HEK293T (cell line): Measurements from ENCODE around the gene PTCRA.
"Not testable (repeated sequence)": the region's sequence is repeated elsewhere in the genome, so short reads cannot be mapped to it uniquely, and the experiment has no call there.

Source experiments
- CTCF ChIA-PET: fragments of 350-600 bp; formaldehyde crosslinking; extraction: SDS; loops from one replicate; lab custom pipeline; 2021; ENCODE audit warnings: antibody characterized with exemption, inconsistent platforms; lab: Yijun Ruan, JAX
- POLR2A ChIA-PET: fragments of 350-600 bp; formaldehyde crosslinking; extraction: SDS; loops from one replicate; lab custom pipeline; 2020; ENCODE audit warnings: antibody characterized with exemption, inconsistent platforms; lab: Yijun Ruan, JAX
- DNase-seq: peaks from one replicate; pipeline ENCODE4 v3.0.0; 2012; ENCODE audit warnings: mixed read lengths; ENCODE audit errors: extremely low spot score
- ARNT ChIP-seq: fragments of 450-650 bp; IDR thresholded peaks from 2 replicates; pipeline ENCODE4 v1.6.1; 2017; ENCODE audit warnings: mild to moderate bottlenecking
- BHLHE40 ChIP-seq: fragments of 450-650 bp; IDR thresholded peaks from 2 replicates; pipeline ENCODE4 v1.6.1; 2016; ENCODE audit warnings: mild to moderate bottlenecking, moderate library complexity, borderline replicate concordance
- CTBP1 ChIP-seq: fragments of 450-650 bp; IDR thresholded peaks from 2 replicates; pipeline ENCODE4 v1.6.1; 2016; ENCODE audit warnings: borderline replicate concordance
- ELF4 ChIP-seq: fragments of 450-650 bp; IDR thresholded peaks from 2 replicates; pipeline ENCODE4 v1.6.1; 2017; ENCODE audit warnings: antibody characterized with exemption
- FOXA1 ChIP-seq: fragments of 450-650 bp; IDR thresholded peaks from 2 replicates; pipeline ENCODE4 v1.6.1; 2016; ENCODE audit warnings: mild to moderate bottlenecking
- FOXK2 ChIP-seq: fragments of 450-650 bp; IDR thresholded peaks from 2 replicates; pipeline ENCODE4 v1.6.1; 2016; ENCODE audit warnings: mild to moderate bottlenecking
- FOXM1 ChIP-seq: fragments of 450-650 bp; IDR thresholded peaks from 2 replicates; pipeline ENCODE4 v1.6.1; 2017; ENCODE audit warnings: mild to moderate bottlenecking, borderline replicate concordance
- HDGF ChIP-seq: fragments of 450-650 bp; IDR thresholded peaks from 2 replicates; pipeline ENCODE4 v1.6.1; 2017; ENCODE audit warnings: antibody characterized with exemption, borderline replicate concordance
- L3MBTL2 ChIP-seq: fragments of 450-650 bp; conservative IDR thresholded peaks from 2 replicates; pipeline ENCODE4 v1.6.1; 2016; ENCODE audit warnings: mild to moderate bottlenecking
- LEF1 ChIP-seq: fragments of 450-650 bp; IDR thresholded peaks from 2 replicates; pipeline ENCODE4 v1.6.1; 2017; ENCODE audit warnings: mild to moderate bottlenecking, borderline replicate concordance
- NFRKB ChIP-seq: fragments of 450-650 bp; IDR thresholded peaks from 2 replicates; pipeline ENCODE4 v1.6.1; 2016; ENCODE audit warnings: mild to moderate bottlenecking, moderate library complexity
- PKNOX1 ChIP-seq: fragments of 450-650 bp; IDR thresholded peaks from 2 replicates; pipeline ENCODE4 v1.6.1; 2016
- SP1 ChIP-seq: fragments of 450-650 bp; IDR thresholded peaks from 2 replicates; pipeline ENCODE4 v1.6.1; 2017
- SUZ12 ChIP-seq: fragments of 450-650 bp; IDR thresholded peaks from 2 replicates; pipeline ENCODE4 v1.6.1; 2016; ENCODE audit warnings: mild to moderate bottlenecking
- TARDBP ChIP-seq: fragments of 450-650 bp; IDR thresholded peaks from 2 replicates; pipeline ENCODE4 v1.6.1; 2016
- ZNF384 ChIP-seq: fragments of 450-650 bp; IDR thresholded peaks from 2 replicates; pipeline ENCODE4 v1.6.1; 2016

The PTCRA gene

GRCh38 chr6:42942444-42942843, 26.6 kb downstream of the PTCRA start:
- ChIA-PET POLR2A (interaction anchor here (1.5 kb wide), 1 partner anchor 37 kb away, joined by 4 read pairs; the partner anchor contains the start of gene PEX6), CTCF (no interaction called here)
- no peak for DNase-seq
- TF ChIP-seq FOXK2 (no peak), TARDBP (no peak), ZNF384 (no peak), ELF4 (no peak), ARNT (no peak), L3MBTL2 (no peak), PKNOX1 (no peak), SP1 (no peak)

DNA sequence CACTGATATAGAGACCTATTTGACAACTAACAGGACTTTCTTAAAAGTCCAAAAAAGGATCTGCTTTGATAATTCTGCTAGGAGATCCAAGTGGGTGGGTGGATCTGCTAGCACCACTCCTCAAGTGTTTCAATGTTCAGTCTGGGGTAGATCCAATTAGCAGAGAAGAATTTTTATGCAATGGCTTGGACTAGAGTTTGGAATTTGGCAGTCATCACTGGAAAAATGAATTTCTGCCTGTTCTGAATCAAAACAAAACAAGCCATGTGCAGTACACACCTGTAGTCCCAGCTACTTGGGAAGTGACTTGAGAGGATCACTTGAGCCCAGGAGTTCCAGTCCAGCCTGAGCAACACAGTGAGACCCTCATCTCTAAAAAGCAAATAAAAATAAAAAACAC, 32.1 kb downstream of the PTCRA start:
- TF ChIP-seq LEF1 = no peak
- no peak for TF ChIP-seq TARDBP
- no peak for TF ChIP-seq SP1
- TF ChIP-seq SUZ12 = no peak
- TF ChIP-seq HDGF = no peak
- no peak for TF ChIP-seq NFRKB
- no peak for TF ChIP-seq FOXA1
- no peak for TF ChIP-seq CTBP1
- no peak for TF ChIP-seq PKNOX1
- ChIA-PET POLR2A (no interaction called here), CTCF (no interaction called here)
- no peak for DNase-seq

- ChIA-PET CTCF (interaction anchor here (1.1 kb wide), 1 partner anchor 12 kb away, joined by 3 read pairs; no protein-coding TSS in a partner anchor), POLR2A (no interaction called here)
- DNase-seq = no peak
- TF ChIP-seq HDGF (no peak), CTBP1 (no peak), FOXK2 (no peak), FOXA1 (no peak), ARNT (no peak), SP1 (no peak), NFRKB (no peak), ZNF384 (no peak), L3MBTL2 (no peak), ELF4 (no peak), FOXM1 (no peak), BHLHE40 (no peak), TARDBP (no peak), LEF1 (no peak), PKNOX1 (no peak)
Measured at GRCh38 chr6:42952389-42952788, 36.5 kb downstream of the PTCRA start.

DNA sequence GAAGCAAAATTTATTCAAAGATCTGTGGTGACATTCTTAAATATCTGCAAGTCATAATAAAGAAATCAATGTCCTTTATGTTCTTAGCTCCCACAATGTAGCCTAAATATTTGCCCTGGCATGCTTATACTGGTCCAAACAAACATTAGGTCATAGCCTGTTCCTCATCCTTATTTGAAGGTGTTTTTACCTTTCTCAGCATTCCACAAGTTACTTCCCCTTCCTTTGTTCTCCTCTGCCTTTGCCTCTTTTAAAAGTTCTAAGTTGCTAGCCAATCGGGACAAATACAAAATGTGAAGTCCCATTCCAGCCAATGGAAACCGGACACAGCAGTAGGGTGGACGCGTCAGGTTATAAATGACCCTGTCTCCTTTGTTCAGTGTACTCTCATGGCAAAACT, 38.6 kb downstream of the PTCRA start:
- DNase-seq, POLR2A ChIA-PET, CTCF ChIA-PET: not testable (repeated sequence)

- TF ChIP-seq FOXA1 = no peak
- no peak for TF ChIP-seq PKNOX1
- no peak for TF ChIP-seq ZNF384
- TF ChIP-seq TARDBP = no peak
- no peak for TF ChIP-seq L3MBTL2
- TF ChIP-seq SP1 = no peak
- no peak for TF ChIP-seq SUZ12
- no peak for TF ChIP-seq HDGF
- TF ChIP-seq ELF4 = no peak
- TF ChIP-seq BHLHE40 = no peak
- no peak for TF ChIP-seq NFRKB
- TF ChIP-seq FOXK2 = no peak
- TF ChIP-seq LEF1 = no peak
- no peak for TF ChIP-seq CTBP1
- TF ChIP-seq FOXM1 = no peak
- no peak for TF ChIP-seq ARNT
- ChIA-PET POLR2A (interaction anchor here (1.2 to 1.4 kb wide), 2 partner anchors 22 to 25 kb away, joined by 4 to 8 read pairs; partner anchors contain the start of gene PPP2R5D), CTCF (no interaction called here)
- DNase-seq = no peak
Measured at GRCh38 chr6:42958125-42958524, 42.3 kb downstream of the PTCRA start.

GRCh38 chr6:42959917-42960242, 44.0 kb downstream of the PTCRA start:
- POLR2A ChIA-PET = interaction anchor here (1.0 kb wide), 1 partner anchor 31 kb away, joined by 4 read pairs; the partner anchor contains the start of gene CNPY3
- CTCF ChIA-PET = no interaction called here
- no peak for DNase-seq
- no peak for TF ChIP-seq ELF4
- no peak for TF ChIP-seq HDGF
- no peak for TF ChIP-seq BHLHE40
- TF ChIP-seq FOXK2 = no peak
- TF ChIP-seq PKNOX1 = no peak
- TF ChIP-seq L3MBTL2 = no peak
- TF ChIP-seq CTBP1 = no peak
- TF ChIP-seq FOXM1 = no peak
- TF ChIP-seq FOXA1 = no peak
- TF ChIP-seq TARDBP = no peak
- no peak for TF ChIP-seq NFRKB
- TF ChIP-seq ARNT = no peak
